ENCODE results near the gene SPON2.

SPON2 gene

GRCh38 chr4:1204828-1205585, 32.6 kb upstream of the SPON2 start:
- H3K9ac ChIP-seq (ENCODE audit: low read depth, low read length) = no peak overlapping the region
- no peaks in the 10 kb centered on the region for H3K4me1 ChIP-seq (ENCODE audit: insufficient read depth, low read length)
- H3K36me3 ChIP-seq (ENCODE audit: insufficient read depth, low read length) = no peaks in the 10 kb centered on the region
- H3K9me3 ChIP-seq (ENCODE audit: control insufficient read depth, insufficient read depth, low read length) = no peaks in the 10 kb centered on the region

DNA sequence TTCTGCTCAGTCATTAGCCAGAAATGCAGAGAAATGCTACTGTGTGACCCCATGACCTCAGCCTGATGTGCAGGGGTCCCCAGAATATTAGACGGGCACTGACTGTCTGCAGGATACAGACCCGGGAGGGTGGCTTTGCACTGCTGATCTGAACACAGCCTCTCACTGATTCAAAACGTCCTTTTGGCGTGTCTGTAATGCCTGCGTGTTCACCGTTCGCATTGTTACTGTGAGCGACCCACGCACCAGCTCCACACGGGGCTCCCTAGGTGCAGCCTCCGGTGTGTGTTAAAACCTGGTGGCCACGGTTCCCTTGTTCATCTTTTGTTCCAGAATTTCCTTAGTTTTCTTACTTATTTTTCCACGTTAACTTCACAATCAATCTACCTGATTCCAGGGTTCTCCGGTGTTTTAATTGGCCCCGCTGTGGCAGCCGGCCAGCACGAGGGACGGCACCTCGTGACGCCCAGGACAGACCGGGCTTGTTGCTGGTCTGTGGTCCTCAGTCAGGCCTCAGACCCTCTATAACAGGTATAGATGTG, 32.0 kb upstream of the SPON2 start:
- no peaks in the 10 kb centered on the region for H3K4me1 ChIP-seq (ENCODE audit: insufficient read depth, low read length)
- H3K9ac ChIP-seq (ENCODE audit: low read depth, low read length) = no peak overlapping the region
- H3K9me3 ChIP-seq (ENCODE audit: control insufficient read depth, insufficient read depth, low read length) = no peaks in the 10 kb centered on the region
- H3K36me3 ChIP-seq (ENCODE audit: insufficient read depth, low read length) = no peaks in the 10 kb centered on the region

DNA sequence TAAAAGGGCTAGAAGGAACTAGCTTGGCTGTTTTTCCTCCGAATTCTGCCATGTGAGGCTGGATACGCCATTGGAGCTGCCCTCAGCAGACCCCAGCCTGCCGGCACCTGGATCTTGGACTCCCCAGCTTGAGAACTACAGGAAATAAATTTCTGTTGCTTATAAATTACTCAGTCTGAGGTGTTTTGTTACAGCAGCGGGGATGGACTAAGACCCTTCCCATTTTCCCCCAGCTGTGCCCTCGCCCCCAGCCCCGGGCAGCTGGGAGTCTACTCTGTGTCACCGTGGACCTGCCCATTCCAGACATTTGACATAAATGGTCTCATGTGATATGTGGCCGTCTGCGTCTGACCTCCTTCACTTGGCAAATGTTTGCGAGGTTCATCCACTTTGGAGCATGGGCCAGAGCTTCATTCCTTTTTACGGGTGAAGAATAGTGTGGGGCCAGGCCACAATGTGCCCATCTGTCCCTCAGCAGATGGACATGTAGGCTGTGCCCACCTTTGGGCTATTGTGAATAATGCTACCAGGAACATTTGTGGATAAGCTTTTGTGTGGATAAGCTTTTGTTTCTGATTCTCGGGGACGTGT, 30.7 kb upstream of the SPON2 start:
- no peaks in the 10 kb centered on the region for H3K36me3 ChIP-seq (ENCODE audit: insufficient read depth, low read length)
- H3K4me1 ChIP-seq (ENCODE audit: insufficient read depth, low read length) = no peaks in the 10 kb centered on the region
- no peak overlapping the region for H3K9ac ChIP-seq (ENCODE audit: low read depth, low read length)
- H3K9me3 ChIP-seq (ENCODE audit: control insufficient read depth, insufficient read depth, low read length) = no peaks in the 10 kb centered on the region

DNA sequence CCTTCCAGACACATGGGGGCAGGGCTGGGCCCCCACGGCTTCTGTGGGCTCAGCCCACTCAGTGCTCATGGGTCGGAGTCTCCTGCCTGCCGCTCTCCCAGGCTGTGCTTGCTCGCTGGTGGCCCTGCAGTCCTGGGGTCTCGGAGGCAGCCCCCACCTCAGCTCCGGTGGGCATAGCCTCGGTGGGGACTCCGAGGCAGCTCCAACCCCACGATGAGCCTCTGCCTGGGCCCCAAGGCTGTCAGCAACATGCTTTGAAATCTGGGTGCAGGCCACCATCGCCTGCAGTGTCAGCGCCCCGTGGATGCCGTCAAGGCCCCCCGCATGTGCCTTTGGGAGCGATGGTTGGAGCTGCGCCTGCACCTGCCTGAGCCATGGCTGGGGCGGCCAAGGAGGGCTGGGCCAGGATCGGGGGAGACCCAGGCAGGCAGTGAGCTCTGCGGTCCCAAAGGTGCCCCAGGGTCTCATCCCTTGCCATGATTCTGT, 30.2 kb upstream of the SPON2 start:
- H3K36me3 ChIP-seq (ENCODE audit: insufficient read depth, low read length) = no peaks in the 10 kb centered on the region
- H3K4me1 ChIP-seq (ENCODE audit: insufficient read depth, low read length) = no peaks in the 10 kb centered on the region
- no peaks in the 10 kb centered on the region for H3K9me3 ChIP-seq (ENCODE audit: control insufficient read depth, insufficient read depth, low read length)
- H3K9ac ChIP-seq (ENCODE audit: low read depth, low read length) = no peak overlapping the region

DNA sequence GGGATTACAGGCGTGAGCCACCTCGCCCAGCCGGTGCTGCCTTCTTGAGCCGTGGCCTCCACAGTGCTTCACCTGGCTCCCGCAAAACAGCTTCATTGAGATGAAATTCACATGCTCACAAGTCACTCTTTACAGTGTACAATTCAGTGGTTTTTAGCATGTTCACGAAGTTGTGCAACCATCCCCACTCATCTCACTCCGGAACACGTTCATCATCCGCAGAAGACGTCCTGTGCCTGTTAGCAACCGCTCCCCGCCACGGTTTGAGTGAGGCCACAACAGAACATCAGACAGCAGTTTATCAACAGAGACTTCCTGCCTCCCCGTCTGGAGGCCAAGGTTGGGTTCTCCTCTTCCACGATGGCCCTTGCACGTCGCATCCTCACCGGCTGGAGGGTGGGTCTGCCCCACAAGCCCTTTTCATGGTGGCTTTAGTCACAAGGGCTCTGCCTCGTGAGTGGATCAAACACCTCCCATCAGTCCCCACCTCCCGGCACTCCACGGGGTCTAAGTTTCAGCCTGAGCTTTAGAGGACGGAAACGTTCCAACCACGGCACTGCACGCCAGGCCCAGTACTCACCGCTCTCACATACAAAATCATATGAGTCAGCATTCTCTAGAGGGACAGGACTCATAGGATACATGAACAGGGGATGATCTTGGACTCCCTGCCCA, 29.6 kb upstream of the SPON2 start:
- H3K9ac ChIP-seq (ENCODE audit: low read depth, low read length) = no peak overlapping the region
- no peaks in the 10 kb centered on the region for H3K9me3 ChIP-seq (ENCODE audit: control insufficient read depth, insufficient read depth, low read length)
- H3K4me1 ChIP-seq (ENCODE audit: insufficient read depth, low read length) = no peaks in the 10 kb centered on the region
- no peaks in the 10 kb centered on the region for H3K36me3 ChIP-seq (ENCODE audit: insufficient read depth, low read length)

GRCh38 chr4:1200425-1201035, 28.1 kb upstream of the SPON2 start:
- no peaks in the 10 kb centered on the region for H3K9me3 ChIP-seq (ENCODE audit: control insufficient read depth, insufficient read depth, low read length)
- H3K36me3 ChIP-seq (ENCODE audit: insufficient read depth, low read length) = no peaks in the 10 kb centered on the region
- no peak overlapping the region for H3K9ac ChIP-seq (ENCODE audit: low read depth, low read length)
- no peaks in the 10 kb centered on the region for H3K4me1 ChIP-seq (ENCODE audit: insufficient read depth, low read length)

DNA sequence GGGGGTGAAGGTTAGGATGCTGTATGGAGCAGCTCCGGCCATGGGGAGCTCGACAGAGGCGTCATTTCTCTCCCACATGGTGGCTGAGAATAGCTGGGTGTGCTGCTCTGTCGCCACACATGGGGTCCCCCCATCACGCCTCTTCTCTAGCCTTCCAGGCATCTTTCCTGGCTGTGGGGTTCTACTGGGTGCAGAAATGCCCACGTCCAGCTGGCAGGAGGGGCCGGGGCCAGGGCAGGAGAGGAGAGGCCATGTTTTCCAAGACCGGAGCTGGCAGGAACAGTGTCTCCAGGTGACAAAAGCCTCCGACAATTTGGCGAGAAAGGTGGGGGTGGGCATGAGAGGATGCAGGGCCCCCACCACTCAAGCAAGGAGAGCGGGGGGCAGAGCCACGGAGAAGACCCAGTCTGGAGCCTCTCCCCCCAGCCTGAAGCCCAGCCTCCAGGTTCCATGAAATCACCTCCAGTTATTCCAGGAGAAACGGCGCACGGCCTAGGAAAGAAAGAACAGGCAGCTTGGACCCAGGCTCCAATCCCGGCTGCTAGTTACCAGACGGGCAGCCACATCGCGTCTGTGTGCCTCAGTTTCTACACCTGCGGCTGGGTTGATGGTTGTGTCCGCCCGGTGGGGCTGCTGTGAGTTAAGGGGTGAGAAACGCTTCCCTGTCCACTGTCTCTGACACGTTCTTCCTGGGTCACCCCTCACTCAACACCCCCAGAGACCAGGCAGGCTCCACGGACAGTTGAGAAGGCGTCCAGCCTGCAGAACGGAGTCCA, 27.4 kb upstream of the SPON2 start:
- Histone ChIP-seq H3K36me3 (ENCODE audit: insufficient read depth, low read length) (no peaks in the 10 kb centered on the region), H3K9me3 (ENCODE audit: control insufficient read depth, insufficient read depth, low read length) (no peaks in the 10 kb centered on the region), H3K9ac (ENCODE audit: low read depth, low read length) (no peak overlapping the region), H3K4me1 (ENCODE audit: insufficient read depth, low read length) (no peaks in the 10 kb centered on the region)

DNA sequence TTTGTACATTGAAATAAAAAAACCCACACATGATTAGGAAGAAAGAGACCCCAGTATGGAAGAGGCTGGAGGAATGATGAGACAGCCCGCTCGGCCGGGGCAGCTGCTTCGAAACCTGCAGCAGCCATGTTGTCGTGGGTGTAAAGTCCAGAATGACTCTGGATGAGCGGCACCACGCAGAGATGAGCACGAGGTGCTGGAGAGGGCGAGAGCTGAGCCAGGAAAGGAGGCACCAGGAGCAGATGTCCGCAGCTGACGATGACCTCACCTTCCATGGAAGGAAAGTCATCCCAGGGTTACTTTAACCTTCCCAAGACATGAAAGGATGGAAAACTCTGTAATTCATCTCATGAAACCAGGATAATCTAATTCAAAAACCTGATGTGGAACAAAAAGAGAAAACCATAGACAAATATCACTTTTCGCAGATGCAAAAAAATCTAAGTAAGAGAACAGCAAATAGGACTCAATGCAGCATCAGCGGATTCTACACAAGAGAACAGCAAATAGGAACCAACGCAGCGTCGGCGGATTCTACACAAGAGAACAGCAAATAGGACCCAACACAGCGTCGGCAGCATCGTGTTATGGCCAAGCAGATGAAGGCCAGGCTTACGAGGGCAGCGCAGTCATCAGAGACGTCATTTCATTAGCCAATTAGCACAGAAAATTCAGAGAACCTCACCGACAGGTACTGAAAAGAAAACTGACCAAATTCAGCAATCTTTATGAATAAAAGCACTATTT, 25.9 kb upstream of the SPON2 start:
- Histone ChIP-seq H3K9ac (ENCODE audit: low read depth, low read length) (no peak overlapping the region), H3K4me1 (ENCODE audit: insufficient read depth, low read length) (no peaks in the 10 kb centered on the region), H3K36me3 (ENCODE audit: insufficient read depth, low read length) (no peaks in the 10 kb centered on the region), H3K9me3 (ENCODE audit: control insufficient read depth, insufficient read depth, low read length) (no peaks in the 10 kb centered on the region)

- no peak overlapping the region for H3K9ac ChIP-seq (ENCODE audit: low read depth, low read length)
- H3K9me3 ChIP-seq (ENCODE audit: control insufficient read depth, insufficient read depth, low read length) = no peaks in the 10 kb centered on the region
- no peaks in the 10 kb centered on the region for H3K4me1 ChIP-seq (ENCODE audit: insufficient read depth, low read length)
- H3K36me3 ChIP-seq (ENCODE audit: insufficient read depth, low read length) = no peaks in the 10 kb centered on the region
Observed at GRCh38 chr4:1196421-1197183, 24.2 kb upstream of the SPON2 start.

DNA sequence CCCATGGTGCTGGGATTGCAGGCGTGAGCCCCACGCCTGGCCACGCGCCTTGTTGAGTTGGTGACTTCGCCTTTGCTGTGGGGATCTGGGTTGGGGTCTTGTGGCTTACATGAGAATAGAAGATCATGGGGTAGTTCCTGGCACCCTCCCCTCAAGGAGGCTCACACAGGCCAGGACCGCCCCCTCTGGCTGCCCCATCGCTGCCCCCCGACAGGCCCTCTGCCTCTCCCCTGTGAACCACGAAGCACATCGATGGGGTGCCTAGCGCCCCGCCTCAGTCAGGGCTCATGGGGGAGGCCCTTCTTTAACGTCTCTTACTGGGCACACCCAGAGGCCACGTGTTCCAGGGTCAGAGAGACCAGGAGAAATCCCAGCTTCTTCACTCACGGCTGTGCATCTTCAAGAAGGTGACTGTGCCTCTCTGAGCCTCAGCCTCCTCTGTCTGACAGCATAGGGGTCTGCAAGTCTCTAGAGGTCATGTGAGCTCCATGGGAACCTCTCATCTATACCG, 23.6 kb upstream of the SPON2 start:
- no peak overlapping the region for H3K9ac ChIP-seq (ENCODE audit: low read depth, low read length)
- H3K9me3 ChIP-seq (ENCODE audit: control insufficient read depth, insufficient read depth, low read length) = no peaks in the 10 kb centered on the region
- no peaks in the 10 kb centered on the region for H3K4me1 ChIP-seq (ENCODE audit: insufficient read depth, low read length)
- no peaks in the 10 kb centered on the region for H3K36me3 ChIP-seq (ENCODE audit: insufficient read depth, low read length)

DNA sequence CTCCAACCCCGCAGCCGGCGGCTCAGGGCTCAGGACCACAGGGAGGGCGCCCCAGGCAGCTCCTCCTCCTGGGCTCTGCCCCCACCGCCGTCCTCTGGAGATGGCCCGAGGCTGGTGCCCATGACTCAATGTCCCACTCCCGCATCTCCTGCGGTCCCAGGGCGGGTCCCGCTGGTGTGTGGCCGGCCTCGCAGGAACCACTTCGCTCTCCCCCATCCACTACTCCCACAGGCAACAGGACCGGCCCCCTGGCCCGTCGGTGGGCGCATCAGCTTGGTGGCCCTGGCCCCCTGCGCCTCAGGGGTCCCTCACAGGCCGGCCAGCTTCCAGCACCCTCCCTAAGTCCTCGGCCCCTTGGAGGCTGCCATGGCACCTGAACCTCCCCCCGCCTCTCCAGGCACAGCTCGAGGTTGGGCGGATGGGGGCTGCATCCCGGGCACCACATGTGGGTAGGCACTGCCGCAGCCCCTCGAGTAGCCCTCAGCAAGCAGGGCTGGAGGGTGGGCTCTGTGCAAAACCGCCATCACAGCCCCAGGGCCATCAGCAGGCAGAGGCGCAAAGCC, 22.8 kb upstream of the SPON2 start:
- H3K36me3 ChIP-seq (ENCODE audit: insufficient read depth, low read length) = no peaks in the 10 kb centered on the region
- H3K9ac ChIP-seq (ENCODE audit: low read depth, low read length) = no peak overlapping the region
- H3K4me1 ChIP-seq (ENCODE audit: insufficient read depth, low read length) = no peaks in the 10 kb centered on the region
- no peaks in the 10 kb centered on the region for H3K9me3 ChIP-seq (ENCODE audit: control insufficient read depth, insufficient read depth, low read length)

DNA sequence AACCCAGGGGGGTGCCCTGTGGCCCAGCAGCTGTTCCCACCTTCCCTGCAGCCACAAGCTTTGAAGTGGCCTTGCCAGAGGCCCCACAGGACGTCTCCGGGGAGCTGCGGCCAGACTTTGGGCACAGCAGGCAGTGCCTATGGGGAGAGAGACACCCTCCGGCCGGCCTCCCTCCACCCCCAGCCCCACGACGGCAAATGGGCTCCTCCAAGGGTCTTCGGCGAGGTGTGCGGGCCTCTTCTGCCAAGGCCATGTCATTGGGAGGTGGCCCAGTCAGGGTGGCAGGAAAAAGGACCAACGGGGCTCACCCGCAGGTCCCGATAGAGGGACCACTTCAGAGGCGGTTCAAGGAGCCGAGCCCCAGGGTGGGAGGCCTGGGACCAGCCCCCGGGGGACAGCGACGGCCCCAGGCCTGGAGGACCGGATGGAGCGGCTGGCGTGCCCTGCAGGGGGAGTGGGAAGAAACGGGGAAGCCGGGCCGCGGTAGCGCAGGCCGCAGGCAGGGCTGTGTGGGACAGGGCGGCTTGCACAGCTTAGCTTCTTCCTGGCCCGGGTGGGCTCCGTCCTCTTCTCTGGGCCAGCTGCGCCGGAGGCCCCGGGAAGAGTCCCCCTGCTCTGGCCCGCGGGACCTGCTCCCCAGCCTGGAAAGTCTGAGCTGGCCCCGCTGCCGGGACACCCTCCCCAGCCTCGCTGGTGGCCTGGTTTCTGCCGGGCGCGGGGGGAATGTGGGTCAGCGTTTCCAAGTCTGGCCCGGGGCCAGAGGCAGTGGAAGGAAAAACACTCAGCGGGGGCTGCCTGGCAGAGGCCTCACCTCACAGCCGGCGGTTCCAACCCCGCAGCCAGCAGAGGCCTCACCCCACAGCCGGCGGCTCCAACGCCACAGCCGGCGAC, 21.9 kb upstream of the SPON2 start:
- H3K9ac ChIP-seq (ENCODE audit: low read depth, low read length) = no peak overlapping the region
- no peaks in the 10 kb centered on the region for H3K9me3 ChIP-seq (ENCODE audit: control insufficient read depth, insufficient read depth, low read length)
- H3K4me1 ChIP-seq (ENCODE audit: insufficient read depth, low read length) = no peaks in the 10 kb centered on the region
- H3K36me3 ChIP-seq (ENCODE audit: insufficient read depth, low read length) = no peaks in the 10 kb centered on the region

All from ES-I3 (cell line).